HUES6 (cell line): ENCODE measurements around the gene DOCK9.

Source experiments
- H3K27ac ChIP-seq: 2 replicates; pipeline ENCODE4 v1.7.0; 2013; ENCODE audit warnings: low read depth, mild to moderate bottlenecking, low read length, inconsistent platforms
- H3K27me3 ChIP-seq: 2 replicates; pipeline ENCODE4 v1.6.1; 2013; ENCODE audit warnings: low read length; ENCODE audit not compliant: control insufficient read depth, insufficient read depth
- H3K36me3 ChIP-seq: 2 replicates; pipeline ENCODE4 v1.6.1; 2013; ENCODE audit warnings: low read length; ENCODE audit not compliant: control insufficient read depth, insufficient read depth
- H3K4me1 ChIP-seq: 2 replicates; pipeline ENCODE4 v1.6.1; 2013; ENCODE audit warnings: low read length; ENCODE audit not compliant: control insufficient read depth, insufficient read depth
- H3K4me3 ChIP-seq: 2 replicates; pipeline ENCODE4 v1.5.1; 2013; ENCODE audit warnings: low read depth, low read length
- H3K9ac ChIP-seq: one replicate; pipeline ENCODE4 v1.6.1; 2013; ENCODE audit warnings: mild to moderate bottlenecking, low read length
- H3K9me3 ChIP-seq: 2 replicates; pipeline ENCODE4 v1.6.1; 2013; ENCODE audit warnings: low read depth, low read length; ENCODE audit not compliant: control insufficient read depth, insufficient read depth

The DOCK9 gene

GRCh38 chr13:98972627-98973026 lies 5.2 kb downstream of the DOCK9 start:
- Histone ChIP-seq H3K27me3 (no peaks in the 10 kb centered on the region), H3K4me3 (no peak overlapping the region), H3K4me1 (peaks cover 46% of the 10 kb centered on the region), H3K27ac (no peak overlapping the region), H3K9ac (no peak overlapping the region), H3K9me3 (no peaks in the 10 kb centered on the region), H3K36me3 (no peaks in the 10 kb centered on the region)

GRCh38 chr13:98972059-98972458 lies 5.8 kb downstream of the DOCK9 start:
- no peak overlapping the region for H3K9ac ChIP-seq
- no peaks in the 10 kb centered on the region for H3K36me3 ChIP-seq
- no peak overlapping the region for H3K4me3 ChIP-seq
- no peak overlapping the region; the same call in 1 of the 2 replicates for H3K27ac ChIP-seq
- peaks cover 40% of the 10 kb centered on the region for H3K4me1 ChIP-seq
- H3K9me3 ChIP-seq, result no peaks in the 10 kb centered on the region
- no peaks in the 10 kb centered on the region for H3K27me3 ChIP-seq

GRCh38 chr13:98970330-98970729 lies 7.5 kb downstream of the DOCK9 start:
- H3K4me3 ChIP-seq, result no peak overlapping the region
- H3K4me1 ChIP-seq, result peaks cover 23% of the 10 kb centered on the region
- no peaks in the 10 kb centered on the region for H3K27me3 ChIP-seq
- H3K27ac ChIP-seq, result no peak overlapping the region
- H3K9me3 ChIP-seq, result no peaks in the 10 kb centered on the region
- H3K9ac ChIP-seq, result no peak overlapping the region
- H3K36me3 ChIP-seq, result no peaks in the 10 kb centered on the region

- no peaks in the 10 kb centered on the region for H3K9me3 ChIP-seq
- H3K4me1 ChIP-seq, result peaks cover 7% of the 10 kb centered on the region; the same call in 1 of the 2 replicates
- no peaks in the 10 kb centered on the region for H3K36me3 ChIP-seq
- no peaks in the 10 kb centered on the region for H3K27me3 ChIP-seq
- no peak overlapping the region for H3K27ac ChIP-seq
- no peak overlapping the region for H3K9ac ChIP-seq
- no peak overlapping the region for H3K4me3 ChIP-seq
Measured at GRCh38 chr13:98967491-98967890, 10.4 kb downstream of the DOCK9 start.

- Histone ChIP-seq H3K9ac (no peak overlapping the region), H3K4me3 (no peak overlapping the region), H3K27me3 (no peaks in the 10 kb centered on the region), H3K36me3 (no peaks in the 10 kb centered on the region), H3K4me1 (peaks cover 3% of the 10 kb centered on the region; the same call in 1 of the 2 replicates), H3K9me3 (no peaks in the 10 kb centered on the region), H3K27ac (no peak overlapping the region)
Measured at GRCh38 chr13:98966019-98966418, 11.8 kb downstream of the DOCK9 start.

- H3K27ac ChIP-seq, result no peak overlapping the region
- peaks cover 3% of the 10 kb centered on the region; the same call in 1 of the 2 replicates for H3K4me1 ChIP-seq
- no peak overlapping the region for H3K9ac ChIP-seq
- H3K27me3 ChIP-seq, result no peaks in the 10 kb centered on the region
- H3K9me3 ChIP-seq, result no peaks in the 10 kb centered on the region
- H3K36me3 ChIP-seq, result no peaks in the 10 kb centered on the region
- H3K4me3 ChIP-seq, result no peak overlapping the region
Measured at GRCh38 chr13:98965325-98965724, 12.5 kb downstream of the DOCK9 start.

GRCh38 chr13:98963917-98964316 lies 13.9 kb downstream of the DOCK9 start:
- H3K4me3 ChIP-seq, result no peak overlapping the region
- no peak overlapping the region for H3K9ac ChIP-seq
- H3K27me3 ChIP-seq, result no peaks in the 10 kb centered on the region
- H3K4me1 ChIP-seq, result peaks cover 3% of the 10 kb centered on the region; the same call in 1 of the 2 replicates
- no peak overlapping the region for H3K27ac ChIP-seq
- H3K9me3 ChIP-seq, result no peaks in the 10 kb centered on the region
- H3K36me3 ChIP-seq, result no peaks in the 10 kb centered on the region

GRCh38 chr13:98962901-98963590 lies 14.8 kb downstream of the DOCK9 start:
- Histone ChIP-seq H3K27ac (no peak overlapping the region), H3K4me1 (peaks cover 3% of the 10 kb centered on the region; the same call in 1 of the 2 replicates), H3K4me3 (no peak overlapping the region), H3K9ac (no peak overlapping the region), H3K36me3 (no peaks in the 10 kb centered on the region), H3K9me3 (no peaks in the 10 kb centered on the region), H3K27me3 (no peaks in the 10 kb centered on the region)

- peaks cover 3% of the 10 kb centered on the region; the same call in 1 of the 2 replicates for H3K4me1 ChIP-seq
- no peaks in the 10 kb centered on the region for H3K36me3 ChIP-seq
- no peaks in the 10 kb centered on the region for H3K27me3 ChIP-seq
- no peak overlapping the region for H3K9ac ChIP-seq
- no peaks in the 10 kb centered on the region for H3K9me3 ChIP-seq
- no peak overlapping the region for H3K4me3 ChIP-seq
- no peak overlapping the region for H3K27ac ChIP-seq
Measured at GRCh38 chr13:98961503-98962105, 16.3 kb downstream of the DOCK9 start.

- H3K9me3 ChIP-seq, result no peaks in the 10 kb centered on the region
- peaks cover 3% of the 10 kb centered on the region; the same call in 1 of the 2 replicates for H3K4me1 ChIP-seq
Measured at GRCh38 chr13:98960606-98961502, 17.0 kb downstream of the DOCK9 start.

More at GRCh38 chr13:98960606-98961502, 17.0 kb downstream of the DOCK9 start:
- H3K27me3 ChIP-seq, result no peaks in the 10 kb centered on the region
- H3K36me3 ChIP-seq, result no peaks in the 10 kb centered on the region
- H3K4me3 ChIP-seq, result no peak overlapping the region
- no peak overlapping the region for H3K9ac ChIP-seq
- no peak overlapping the region for H3K27ac ChIP-seq
